Measurements from ENCODE around the gene SPINK1. TPM values are rescaled to one million over a fixed set of nuclear protein-coding genes. Genes with fewer than 3 reads are reported as not detected.
"Not testable (repeated sequence)": the region's sequence is repeated elsewhere in the genome, so short reads cannot be mapped to it uniquely, and the experiment has no call there.

SPINK1 gene
- polyA plus RNA-seq, 1 donor from 2014 or later = not detected

- Histone ChIP-seq H3K27me3 (ENCODE audit: insufficient read depth, low read depth, low read length) (no peaks in the 10 kb centered on the region), H3K79me2 (replicated peaks; ENCODE audit: insufficient read depth, low read length) (no peaks in the 10 kb centered on the region), H3K9me2 (ENCODE audit: insufficient read depth, low read length) (no peaks in the 10 kb centered on the region), H3K9ac (ENCODE audit: low read length) (no peak overlapping the region), H3F3A (ENCODE audit: insufficient read depth, low read length, poor library complexity, severe bottlenecking) (no peaks in the 10 kb centered on the region), H3K27ac (ENCODE audit: low read length) (no peak overlapping the region), H3K4me3 (ENCODE audit: low read length) (no peak overlapping the region), H3K4me2 (ENCODE audit: low read length) (no peak overlapping the region), H3K9me3 (ENCODE audit: low read length) (no peaks in the 10 kb centered on the region), H3K36me3 (ENCODE audit: insufficient read depth, low read length) (no peaks in the 10 kb centered on the region), H2AFZ (ENCODE audit: low read depth, low read length) (no peak overlapping the region), H4K20me1 (ENCODE audit: insufficient read depth) (no peaks in the 10 kb centered on the region)
- no peak for TF ChIP-seq SMC3 (conservative IDR thresholded peaks at IDR 0.05; ENCODE audit: poor library complexity)
These were observed 45.2 kb upstream of the SPINK1 start for GRCh38 chr5:147876626-147877025.

DNA sequence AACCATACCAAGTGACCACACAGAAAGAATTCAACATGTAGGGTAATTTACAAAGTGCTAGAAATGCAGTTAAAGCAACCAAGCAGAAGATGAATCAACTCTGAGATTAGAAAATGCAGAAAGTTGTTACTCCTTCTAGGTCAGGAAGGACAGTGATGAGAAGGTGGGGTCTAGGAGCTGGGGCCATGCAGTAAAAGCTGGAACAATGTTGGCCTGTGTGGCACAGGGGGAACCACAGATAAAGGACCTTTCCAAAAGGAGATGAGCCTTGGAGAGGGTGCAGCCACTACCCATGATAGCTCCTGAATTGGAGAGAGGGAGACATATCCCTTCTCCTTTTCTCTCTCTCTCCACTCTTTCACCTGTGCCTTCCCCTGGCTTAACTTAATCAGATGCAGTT, 44.7 kb upstream of the SPINK1 start:
- H3K27me3 ChIP-seq (ENCODE audit: insufficient read depth, low read depth, low read length) = no peaks in the 10 kb centered on the region
- TF ChIP-seq TAF1 (IDR thresholded peaks at IDR 0.05; ENCODE audit: low read depth) = no peak
- TF ChIP-seq RAD21 (conservative IDR thresholded peaks at IDR 0.05) = no peak
- TF ChIP-seq EZH2 (IDR thresholded peaks at IDR 0.05; ENCODE audit: borderline replicate concordance, insufficient read depth, low read length, poor library complexity, severe bottlenecking) = no peak
- TF ChIP-seq POLR2AphosphoS5 (IDR thresholded peaks at IDR 0.05) = no peak
- TF ChIP-seq MXI1 (conservative IDR thresholded peaks at IDR 0.05; ENCODE audit: poor library complexity, severe bottlenecking) = no peak
- TF ChIP-seq EP300 (conservative IDR thresholded peaks at IDR 0.05; ENCODE audit: poor library complexity, severe bottlenecking) = no peak
- no peak for TF ChIP-seq SMC3 (conservative IDR thresholded peaks at IDR 0.05; ENCODE audit: poor library complexity)
- no peaks in the 10 kb centered on the region for H3K9me3 ChIP-seq (ENCODE audit: low read length)
- no peak overlapping the region for H3K27ac ChIP-seq (ENCODE audit: low read length)
- no peaks in the 10 kb centered on the region for H3K36me3 ChIP-seq (ENCODE audit: insufficient read depth, low read length)
- H3K9ac ChIP-seq (ENCODE audit: low read length) = no peak overlapping the region
- H3K79me2 ChIP-seq (replicated peaks; ENCODE audit: insufficient read depth, low read length) = no peaks in the 10 kb centered on the region
- H4K20me1 ChIP-seq (ENCODE audit: insufficient read depth) = no peaks in the 10 kb centered on the region
- no peak overlapping the region for H3K4me2 ChIP-seq (ENCODE audit: low read length)
- no peak overlapping the region for H3K4me3 ChIP-seq (ENCODE audit: low read length)
- no peaks in the 10 kb centered on the region for H3K9me2 ChIP-seq (ENCODE audit: insufficient read depth, low read length)
- no peak overlapping the region for H2AFZ ChIP-seq (ENCODE audit: low read depth, low read length)
- no peaks in the 10 kb centered on the region for H3F3A ChIP-seq (ENCODE audit: insufficient read depth, low read length, poor library complexity, severe bottlenecking)

- no peaks in the 10 kb centered on the region for H3K9me2 ChIP-seq (ENCODE audit: insufficient read depth, low read length)
- H3K79me2 ChIP-seq (replicated peaks; ENCODE audit: insufficient read depth, low read length) = no peaks in the 10 kb centered on the region
- H3K9me3 ChIP-seq (ENCODE audit: low read length) = no peaks in the 10 kb centered on the region
- no peak overlapping the region for H3K4me2 ChIP-seq (ENCODE audit: low read length)
- TF ChIP-seq TAF1 (IDR thresholded peaks at IDR 0.05; ENCODE audit: low read depth) (no peak), EP300 (conservative IDR thresholded peaks at IDR 0.05; ENCODE audit: poor library complexity, severe bottlenecking) (no peak), RAD21 (conservative IDR thresholded peaks at IDR 0.05) (no peak), POLR2AphosphoS5 (IDR thresholded peaks at IDR 0.05) (no peak), SMC3 (conservative IDR thresholded peaks at IDR 0.05; ENCODE audit: poor library complexity) (no peak)
- H3K4me3 ChIP-seq (ENCODE audit: low read length) = no peak overlapping the region
- no peaks in the 10 kb centered on the region for H4K20me1 ChIP-seq (ENCODE audit: insufficient read depth)
- no peak overlapping the region for H2AFZ ChIP-seq (ENCODE audit: low read depth, low read length)
- H3F3A ChIP-seq (ENCODE audit: insufficient read depth, low read length, poor library complexity, severe bottlenecking) = no peaks in the 10 kb centered on the region
- no peaks in the 10 kb centered on the region for H3K36me3 ChIP-seq (ENCODE audit: insufficient read depth, low read length)
- H3K27ac ChIP-seq (ENCODE audit: low read length) = no peak overlapping the region
- H3K9ac ChIP-seq (ENCODE audit: low read length) = no peak overlapping the region
- H3K27me3 ChIP-seq (ENCODE audit: insufficient read depth, low read depth, low read length) = no peaks in the 10 kb centered on the region
These were observed 43.5 kb upstream of the SPINK1 start for GRCh38 chr5:147874910-147875367.

DNA sequence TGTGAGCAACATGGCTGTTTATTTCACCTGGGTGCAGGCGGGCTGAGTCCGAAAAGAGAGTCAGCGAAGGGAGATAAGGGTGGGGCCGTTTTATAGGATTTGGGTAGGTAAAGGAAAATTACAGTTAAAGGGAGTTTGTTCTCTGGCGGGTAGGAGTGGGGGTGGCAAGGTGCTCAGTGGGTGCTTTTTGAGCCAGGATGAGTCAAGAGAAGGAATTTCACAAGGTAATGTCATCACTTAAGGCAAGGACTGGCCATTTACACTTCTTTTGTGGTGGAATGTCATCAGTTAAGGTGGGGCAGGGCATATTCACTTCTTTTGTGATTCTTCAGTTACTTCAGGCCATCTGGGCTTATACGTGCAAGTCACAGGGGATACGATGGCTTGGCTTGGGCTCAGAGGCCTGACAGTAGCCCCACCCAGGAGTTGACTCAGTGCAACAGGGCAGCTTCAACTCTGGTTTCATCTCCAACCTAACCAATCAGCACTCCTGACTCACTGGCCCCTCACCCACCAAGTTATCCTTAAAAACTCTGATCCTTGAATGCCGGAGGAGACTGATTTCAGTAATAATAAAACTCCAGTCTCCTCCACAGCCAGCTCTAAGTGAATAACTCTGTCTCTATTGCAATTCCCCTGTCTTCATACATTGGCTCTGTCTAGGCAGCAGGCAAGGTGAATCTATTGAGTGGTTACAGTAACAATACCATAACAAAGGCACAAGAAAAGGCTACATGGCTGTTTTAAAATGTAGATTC, 42.8 kb upstream of the SPINK1 start:
- not testable (repeated sequence) for H3K4me3 ChIP-seq (ENCODE audit: low read length); H3K79me2 ChIP-seq (replicated peaks; ENCODE audit: insufficient read depth, low read length); H3K9me3 ChIP-seq (ENCODE audit: low read length); H3K27ac ChIP-seq (ENCODE audit: low read length); H2AFZ ChIP-seq (ENCODE audit: low read depth, low read length); H3K27me3 ChIP-seq (ENCODE audit: insufficient read depth, low read depth, low read length); H3K4me2 ChIP-seq (ENCODE audit: low read length); H3K36me3 ChIP-seq (ENCODE audit: insufficient read depth, low read length); H3K9ac ChIP-seq (ENCODE audit: low read length); H3F3A ChIP-seq (ENCODE audit: insufficient read depth, low read length, poor library complexity, severe bottlenecking); H4K20me1 ChIP-seq (ENCODE audit: insufficient read depth); H3K9me2 ChIP-seq (ENCODE audit: insufficient read depth, low read length)

GRCh38 chr5:147872744-147873435, 41.4 kb upstream of the SPINK1 start:
- H3K27ac ChIP-seq (ENCODE audit: low read length); H3K9me2 ChIP-seq (ENCODE audit: insufficient read depth, low read length); H4K20me1 ChIP-seq (ENCODE audit: insufficient read depth); H3K27me3 ChIP-seq (ENCODE audit: insufficient read depth, low read depth, low read length); H3K4me3 ChIP-seq (ENCODE audit: low read length); H3K79me2 ChIP-seq (replicated peaks; ENCODE audit: insufficient read depth, low read length); H3K9me3 ChIP-seq (ENCODE audit: low read length); H3K36me3 ChIP-seq (ENCODE audit: insufficient read depth, low read length); H3F3A ChIP-seq (ENCODE audit: insufficient read depth, low read length, poor library complexity, severe bottlenecking); H3K4me2 ChIP-seq (ENCODE audit: low read length); H3K9ac ChIP-seq (ENCODE audit: low read length); H2AFZ ChIP-seq (ENCODE audit: low read depth, low read length): not testable (repeated sequence)

DNA sequence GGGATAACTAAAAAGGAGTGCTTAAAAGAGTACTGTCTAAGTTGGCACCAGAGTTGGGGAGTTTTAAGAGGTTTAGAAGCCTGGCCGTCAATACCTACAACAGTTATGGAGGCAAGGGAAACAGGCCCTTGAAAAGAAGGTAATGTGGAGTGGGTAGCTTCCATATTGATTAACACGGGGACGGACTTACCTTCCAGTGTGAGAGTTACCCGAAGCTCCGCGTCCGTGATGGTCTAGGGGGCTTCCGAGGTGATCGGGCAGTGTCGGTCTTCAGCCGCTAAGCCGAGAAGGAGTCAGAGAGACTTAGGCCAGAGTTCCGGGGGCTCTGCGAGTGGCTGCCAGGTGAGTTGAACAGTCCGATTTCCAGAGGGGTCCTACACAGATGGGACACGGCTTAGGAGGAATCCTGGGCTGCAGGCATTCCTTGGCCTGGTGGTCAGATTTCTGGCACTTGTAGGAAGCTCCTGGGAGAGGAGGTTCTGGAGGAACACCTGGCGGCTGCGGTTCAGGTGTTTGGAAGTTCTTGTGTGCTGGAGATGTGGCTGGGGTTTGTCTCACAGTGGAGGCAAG, 40.6 kb upstream of the SPINK1 start:
- H3F3A ChIP-seq (ENCODE audit: insufficient read depth, low read length, poor library complexity, severe bottlenecking); H3K27ac ChIP-seq (ENCODE audit: low read length); H3K4me2 ChIP-seq (ENCODE audit: low read length); H4K20me1 ChIP-seq (ENCODE audit: insufficient read depth); H3K9me2 ChIP-seq (ENCODE audit: insufficient read depth, low read length); H2AFZ ChIP-seq (ENCODE audit: low read depth, low read length); H3K4me3 ChIP-seq (ENCODE audit: low read length); H3K9ac ChIP-seq (ENCODE audit: low read length); H3K36me3 ChIP-seq (ENCODE audit: insufficient read depth, low read length); H3K9me3 ChIP-seq (ENCODE audit: low read length); H3K27me3 ChIP-seq (ENCODE audit: insufficient read depth, low read depth, low read length); H3K79me2 ChIP-seq (replicated peaks; ENCODE audit: insufficient read depth, low read length): not testable (repeated sequence)
